KG1 (cell line): ENCODE measurements around the gene IGFL4.

ENCODE experiments used
- DNase-seq: peaks from one replicate; lab custom pipeline; 2025; lab: John Stamatoyannopoulos, UW

Gene IGFL4

GRCh38 chr19:46020819-46021125 lies 20.0 kb downstream of the IGFL4 start:
- no peak for DNase-seq

- no peak for DNase-seq
Observed at GRCh38 chr19:46019270-46019669, 21.5 kb downstream of the IGFL4 start.

- no peak for DNase-seq
Observed at GRCh38 chr19:46018729-46019251, 22.0 kb downstream of the IGFL4 start.

DNA sequence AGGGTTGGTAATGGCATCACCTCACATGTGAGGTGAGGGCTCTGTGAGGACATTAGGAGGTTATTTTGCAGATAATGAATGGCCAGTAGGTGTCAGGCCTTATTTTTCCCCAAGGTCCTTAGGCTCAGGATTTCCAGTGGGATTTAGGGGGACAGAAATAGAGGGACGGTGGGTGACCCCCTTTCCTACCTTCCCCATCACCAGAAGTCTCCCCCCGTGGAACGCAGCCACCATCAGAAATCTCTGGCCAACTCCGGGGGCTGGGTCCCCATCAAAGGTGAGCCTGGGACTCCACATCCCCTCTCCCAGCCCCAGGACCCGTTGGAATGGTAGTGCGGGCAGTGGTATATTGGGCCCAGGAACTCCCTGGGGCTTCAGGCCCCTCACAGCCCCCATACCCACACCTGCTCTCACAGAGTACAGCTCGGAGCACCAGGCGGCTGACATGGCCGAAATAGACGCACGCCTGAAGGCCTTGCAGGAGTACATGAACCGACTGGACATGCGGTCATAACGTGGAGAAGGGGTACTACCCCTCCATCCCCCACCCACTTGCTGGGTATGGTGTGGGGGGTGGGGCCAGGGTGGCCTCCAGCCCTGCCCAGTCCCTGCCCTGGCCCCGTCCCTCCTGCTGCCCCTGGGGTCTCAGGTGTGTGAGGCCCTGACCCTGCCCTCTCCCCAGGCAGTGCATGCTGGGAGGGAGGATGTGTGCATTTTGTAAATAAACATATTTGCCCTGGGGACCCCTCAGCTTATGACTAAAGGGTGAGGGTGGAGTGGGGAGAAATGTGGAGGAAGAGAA lies 22.7 kb downstream of the IGFL4 start:
- no peak for DNase-seq

DNA sequence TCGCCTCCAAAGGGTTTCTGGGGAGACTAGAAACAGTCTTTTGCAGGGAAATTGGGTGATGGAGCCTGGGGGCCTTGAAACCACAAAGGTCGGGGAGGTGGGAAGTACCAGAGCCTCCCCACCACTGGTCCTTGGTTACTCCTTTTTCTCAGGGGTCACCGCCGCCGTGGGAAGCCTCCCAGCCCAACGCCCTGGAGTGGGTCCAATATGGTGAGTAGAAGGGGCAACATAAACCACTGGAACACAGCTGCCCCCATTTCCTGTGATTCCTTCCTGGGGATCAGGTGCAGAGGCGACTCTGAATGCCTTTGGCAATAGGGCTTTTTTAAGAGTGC lies 23.7 kb downstream of the IGFL4 start:
- DNase-seq: no peak

DNA sequence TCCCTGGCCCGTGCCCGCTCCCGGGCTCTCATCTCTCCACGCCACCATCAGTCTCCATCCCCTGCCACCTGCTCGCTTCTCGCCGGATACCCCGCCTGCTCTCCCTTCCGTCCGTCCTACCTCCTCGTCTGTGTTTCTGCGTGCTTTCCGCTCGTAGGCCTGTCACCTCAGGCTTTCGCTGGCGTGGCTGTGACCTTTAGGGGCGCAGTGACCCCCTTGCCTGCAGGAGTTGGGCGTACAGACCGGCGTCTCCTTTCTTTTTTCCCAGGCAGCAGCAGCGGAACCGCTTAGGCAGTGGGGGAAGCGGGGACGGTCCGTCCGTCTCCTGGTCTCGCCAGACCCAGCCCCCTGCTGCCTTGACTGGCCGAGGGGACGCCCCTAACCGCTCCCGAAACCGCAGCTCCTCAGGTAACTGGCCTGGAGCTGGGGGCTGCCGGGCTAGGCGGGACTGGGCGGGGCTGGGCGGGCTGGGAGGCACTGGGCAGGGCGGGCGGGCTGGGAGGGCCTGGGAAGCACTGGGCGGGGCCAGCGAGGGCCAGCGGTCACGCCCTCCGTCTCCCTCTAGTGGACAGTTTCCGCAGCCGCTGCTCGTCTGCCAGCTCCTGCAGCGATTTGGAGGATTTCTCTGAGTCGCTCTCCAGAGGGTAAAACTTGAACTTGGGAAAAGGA lies 24.2 kb downstream of the IGFL4 start:
- DNase-seq: peak; percentile 56

DNA sequence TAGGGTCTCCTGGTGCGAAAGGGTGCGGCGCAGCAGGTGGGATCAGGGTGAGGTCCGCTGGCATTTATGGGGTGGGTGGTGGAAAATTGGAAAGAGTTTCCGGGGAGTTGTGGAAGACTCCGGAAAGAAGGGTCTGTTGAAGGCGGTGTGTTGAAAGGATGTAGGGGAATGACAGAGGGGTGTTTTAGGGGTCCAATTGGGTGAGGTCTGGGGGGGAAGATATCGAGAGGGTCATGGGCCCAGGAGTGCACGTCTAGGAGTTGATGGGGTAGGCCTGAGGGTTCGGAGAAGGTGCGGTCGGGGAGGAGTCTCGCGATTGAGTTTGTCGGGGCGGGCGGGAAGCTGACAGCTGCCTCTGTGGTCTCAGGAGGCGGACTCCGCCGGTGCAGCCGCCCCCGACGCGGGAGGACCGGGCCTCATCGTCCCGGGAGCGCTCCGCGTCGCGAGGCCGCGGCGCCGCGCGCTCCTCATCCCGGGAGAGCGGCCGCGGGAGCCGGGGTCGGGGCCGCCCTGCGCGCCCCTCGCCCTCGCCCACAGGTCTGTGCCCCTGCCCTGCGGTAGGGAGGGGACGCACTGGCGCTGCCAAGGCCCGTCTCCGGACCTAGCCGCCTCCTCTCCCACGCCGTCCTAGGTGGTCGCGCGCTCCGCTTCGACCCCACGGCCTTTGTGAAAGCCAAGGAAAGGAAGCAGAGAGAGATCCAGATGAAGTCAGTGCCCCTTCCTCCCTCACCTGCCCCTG lies 24.9 kb downstream of the IGFL4 start:
- DNase-seq: no peak

DNA sequence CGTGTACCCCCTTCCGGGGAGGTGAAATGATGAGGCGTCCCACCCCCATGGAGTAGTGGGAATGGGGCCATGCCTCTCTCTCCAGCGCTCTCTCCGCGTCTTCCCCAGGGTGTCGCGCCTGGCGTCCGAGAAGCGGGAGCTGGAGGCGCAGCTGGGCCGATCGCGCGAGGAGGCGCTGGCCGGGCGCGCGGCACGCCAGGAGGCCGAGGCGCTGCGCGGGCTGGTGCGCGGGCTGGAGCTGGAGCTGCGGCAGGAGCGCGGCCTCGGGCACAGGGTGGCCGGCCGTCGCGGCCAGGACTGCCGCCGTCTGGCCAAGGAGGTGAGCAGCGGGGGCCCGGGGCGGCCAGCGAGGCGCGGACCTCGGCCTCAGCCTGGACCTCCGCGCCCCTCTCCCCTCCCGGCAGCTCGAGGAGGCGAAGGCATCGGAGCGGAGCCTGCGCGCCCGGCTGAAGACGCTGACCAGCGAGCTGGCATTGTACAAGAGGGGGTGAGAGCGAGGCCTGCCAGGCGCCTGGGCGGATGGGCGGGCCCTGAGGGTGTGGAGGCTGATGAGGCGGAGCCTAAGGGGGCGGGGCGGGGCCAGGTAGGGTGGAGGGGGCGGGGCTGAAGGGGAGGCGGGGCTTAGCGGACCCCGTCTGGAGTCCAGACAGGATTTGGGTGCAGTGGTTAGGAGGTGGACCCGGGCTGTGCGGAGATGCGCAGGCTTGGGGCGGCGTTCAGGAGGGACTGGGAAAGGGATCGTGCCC lies 25.7 kb downstream of the IGFL4 start:
- DNase-seq: no peak

DNA sequence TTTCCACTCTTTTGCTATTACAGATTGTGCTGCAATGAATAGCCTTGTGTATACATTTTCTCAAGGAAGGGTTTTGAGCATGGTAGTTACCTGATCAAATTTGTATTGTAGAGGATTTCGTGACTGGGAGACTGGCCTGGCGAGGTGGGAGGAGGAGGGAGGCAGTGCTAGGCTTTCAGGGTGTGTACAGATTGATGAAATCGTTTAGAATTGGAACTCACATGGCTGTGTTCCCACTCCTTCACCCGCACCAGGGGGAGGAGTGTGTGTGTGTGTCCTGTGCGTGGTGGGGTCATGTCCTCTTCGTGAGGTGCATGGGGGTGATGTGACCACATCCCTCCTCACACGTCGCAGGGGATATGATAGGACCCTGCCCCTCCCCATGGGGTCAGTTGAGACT lies 26.3 kb downstream of the IGFL4 start:
- DNase-seq: no peak

DNA sequence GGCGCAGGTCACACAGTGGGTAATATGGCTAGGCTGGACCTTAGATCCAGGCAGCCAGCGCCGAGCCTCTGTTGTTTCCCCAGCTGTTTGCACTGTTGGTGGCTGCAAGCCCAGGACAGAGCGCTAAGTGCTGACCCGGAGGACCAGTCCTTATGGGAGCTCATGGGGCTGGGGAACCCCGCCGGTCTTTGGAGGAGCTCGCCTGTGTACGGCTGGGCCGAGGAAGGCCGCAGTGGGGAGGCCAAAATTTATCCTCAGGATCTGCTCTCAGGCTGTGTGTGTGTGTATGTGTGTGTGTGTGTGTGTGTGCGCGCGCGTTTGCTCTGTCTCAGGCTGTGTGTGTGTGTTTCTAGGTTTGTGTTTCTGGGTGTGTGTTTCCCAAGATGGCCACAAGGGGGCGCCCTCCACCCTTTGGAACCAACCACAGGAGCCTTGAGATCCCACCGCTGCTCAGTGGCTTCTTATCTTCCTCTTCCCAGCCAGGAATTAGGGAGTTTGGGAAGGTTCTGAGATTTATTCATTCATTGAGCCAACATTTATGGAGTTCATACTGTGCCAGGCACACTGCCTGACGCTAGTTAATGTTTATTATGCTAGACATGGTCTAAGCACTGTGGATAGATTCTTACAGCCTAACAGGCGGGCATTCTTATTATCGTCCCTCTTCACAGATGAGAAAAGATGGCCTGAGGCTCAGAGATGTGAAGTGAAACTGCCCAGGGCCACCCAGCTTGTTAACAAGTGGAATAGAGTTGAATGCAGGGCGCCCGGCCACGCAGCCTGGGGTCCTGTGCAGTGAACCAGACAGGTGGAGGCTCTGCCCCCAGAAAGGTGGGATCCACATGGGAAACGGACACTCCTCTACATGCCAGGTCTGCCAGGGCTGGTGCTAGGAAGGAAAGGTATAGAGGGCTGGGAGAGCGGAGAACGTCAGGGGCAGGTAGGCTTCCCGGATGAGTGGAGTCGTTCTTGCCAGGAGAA lies 31.0 kb downstream of the IGFL4 start:
- DNase-seq: peak; percentile 37

GRCh38 chr19:46006411-46006810 lies 34.4 kb downstream of the IGFL4 start:
- no peak for DNase-seq

DNA sequence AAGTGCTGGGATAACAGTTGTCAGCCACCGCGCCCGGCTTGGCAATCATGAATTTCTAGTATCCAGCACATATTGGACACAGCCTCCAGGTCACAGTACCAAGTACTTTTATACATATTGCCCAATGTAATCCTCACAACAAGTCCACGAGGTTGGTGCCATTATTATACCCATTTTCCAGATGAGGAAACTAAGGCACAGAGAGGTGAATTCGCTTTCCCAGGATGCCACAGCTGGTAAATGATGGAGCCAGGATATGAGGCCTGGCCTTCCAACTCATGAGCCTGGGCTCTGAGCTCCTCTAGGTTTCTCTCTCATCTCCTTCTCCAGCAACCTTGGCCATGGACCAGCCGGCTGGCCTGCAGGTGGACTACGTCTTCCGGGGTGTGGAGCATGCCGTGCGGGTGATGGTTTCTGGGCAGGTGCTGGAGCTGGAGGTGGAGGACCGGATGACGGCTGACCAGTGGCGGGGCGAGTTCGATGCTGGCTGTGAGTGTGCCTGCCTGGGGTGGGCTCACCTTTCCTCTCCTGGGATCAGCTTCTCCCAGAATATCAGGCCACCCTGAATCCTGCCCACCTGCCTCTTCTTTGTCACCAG lies 38.0 kb downstream of the IGFL4 start:
- no peak for DNase-seq

DNA sequence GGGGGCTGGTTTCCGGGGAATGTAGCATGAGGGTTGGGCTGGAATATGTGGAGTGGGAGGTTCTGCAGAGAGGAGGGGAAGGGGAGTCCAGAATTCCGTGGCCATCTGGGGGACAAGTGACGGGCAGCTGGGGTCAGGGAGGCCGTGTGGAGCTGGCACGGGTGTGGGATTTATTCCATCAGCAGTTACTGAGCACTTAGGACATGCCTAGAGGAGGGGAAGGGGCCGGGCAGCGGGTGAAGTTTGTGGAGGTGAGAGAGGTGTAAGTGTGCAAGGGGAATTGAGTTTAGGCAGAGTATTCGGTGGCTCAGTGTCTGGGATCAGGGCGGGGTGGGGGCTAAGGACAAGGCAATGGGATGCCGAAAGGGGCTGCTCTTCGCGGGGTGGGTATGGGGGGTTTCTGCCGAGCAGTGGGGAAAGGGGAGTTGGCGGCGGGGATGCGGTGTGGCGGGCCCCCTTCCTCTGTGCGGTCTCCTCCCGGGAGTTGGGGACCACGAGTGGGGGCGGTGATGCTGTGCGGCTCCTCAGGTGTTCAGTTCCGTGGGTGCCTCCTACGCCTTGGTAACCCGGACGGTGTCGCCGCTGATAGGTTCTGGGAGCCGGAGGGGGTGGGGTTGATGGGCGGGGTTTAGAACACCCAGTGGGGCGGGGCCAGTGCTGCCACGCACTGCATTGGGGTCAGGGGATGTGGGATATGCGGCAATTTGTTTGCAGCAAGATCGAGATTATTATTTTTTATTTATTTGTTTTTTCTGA lies 40.1 kb downstream of the IGFL4 start:
- no peak for DNase-seq

DNA sequence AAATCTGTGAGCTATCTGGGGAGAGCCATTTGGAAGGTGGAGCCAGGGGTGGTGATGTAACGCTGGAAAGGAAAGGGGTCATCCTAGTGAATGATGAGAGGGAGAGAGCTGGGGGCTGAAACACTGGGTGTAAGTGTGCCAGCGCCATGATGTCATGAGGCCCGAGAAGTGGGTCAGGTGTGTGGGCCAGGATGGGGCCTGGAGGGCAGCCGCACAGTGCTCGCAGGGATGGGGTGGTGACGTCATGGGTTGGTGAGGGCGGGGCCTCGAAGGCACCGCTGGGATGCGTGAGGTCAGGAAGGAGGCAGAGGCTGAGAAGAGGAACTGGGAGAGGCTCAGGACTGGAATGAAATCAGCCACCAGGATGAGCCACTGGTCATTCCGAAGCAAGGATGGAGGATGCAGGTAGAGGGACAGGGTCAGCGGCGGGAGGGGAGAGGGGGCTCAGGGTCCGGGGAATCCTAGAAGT lies 41.1 kb downstream of the IGFL4 start:
- DNase-seq: no peak

DNA sequence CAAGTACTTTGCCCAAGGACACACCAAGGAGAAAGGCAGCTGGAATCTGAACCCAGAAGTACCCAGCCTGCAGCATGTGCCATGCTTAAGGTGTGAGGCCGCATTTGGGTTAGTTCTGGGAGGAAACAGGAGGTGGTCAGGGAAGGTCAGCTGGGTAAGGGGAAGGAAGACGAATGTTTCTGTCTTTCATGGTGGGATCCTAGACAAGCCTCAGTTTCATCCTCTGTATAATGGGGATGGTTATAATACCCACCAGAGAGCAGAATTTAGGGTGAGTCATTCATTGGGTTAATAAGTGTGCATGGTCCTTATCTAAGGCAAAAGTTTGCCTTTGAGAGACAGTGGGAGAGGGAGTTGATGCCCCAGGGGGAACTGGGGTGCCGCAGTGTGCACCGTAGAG lies 42.0 kb downstream of the IGFL4 start:
- DNase-seq: no peak

GRCh38 chr19:45996933-45997332 lies 43.9 kb downstream of the IGFL4 start:
- DNase-seq: no peak

DNA sequence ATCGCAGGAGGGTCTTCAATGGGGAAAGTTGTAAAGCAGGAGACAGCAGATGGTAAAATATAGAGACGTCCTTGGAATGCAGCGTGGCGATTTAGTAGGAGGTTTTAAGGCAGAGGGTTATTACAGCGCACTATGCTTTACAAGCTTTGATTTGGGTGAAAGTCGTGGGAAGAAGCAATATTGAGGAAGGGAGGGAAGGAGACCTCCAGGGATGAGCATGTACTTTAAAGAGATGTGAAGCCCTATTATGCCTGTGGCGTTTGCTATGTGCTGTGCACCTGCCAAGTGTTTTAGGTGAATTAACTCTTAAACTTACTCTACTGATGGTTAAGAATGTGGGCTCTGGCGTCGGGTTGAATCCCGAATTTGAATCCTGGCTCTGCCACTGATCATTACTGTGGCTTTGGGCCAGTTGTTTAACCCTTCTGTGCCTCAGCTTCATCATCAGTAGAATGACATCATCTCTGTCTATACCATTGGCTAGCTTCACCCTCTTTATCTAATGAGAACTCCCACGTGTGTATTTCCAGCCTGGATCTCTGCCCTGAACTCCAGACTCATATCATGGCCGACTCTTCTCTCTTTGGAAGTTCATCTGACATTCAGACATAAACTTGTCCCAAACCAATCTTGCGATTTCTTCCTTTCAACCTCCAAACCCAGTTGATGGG lies 45.0 kb downstream of the IGFL4 start:
- peak; percentile 42 for DNase-seq

DNA sequence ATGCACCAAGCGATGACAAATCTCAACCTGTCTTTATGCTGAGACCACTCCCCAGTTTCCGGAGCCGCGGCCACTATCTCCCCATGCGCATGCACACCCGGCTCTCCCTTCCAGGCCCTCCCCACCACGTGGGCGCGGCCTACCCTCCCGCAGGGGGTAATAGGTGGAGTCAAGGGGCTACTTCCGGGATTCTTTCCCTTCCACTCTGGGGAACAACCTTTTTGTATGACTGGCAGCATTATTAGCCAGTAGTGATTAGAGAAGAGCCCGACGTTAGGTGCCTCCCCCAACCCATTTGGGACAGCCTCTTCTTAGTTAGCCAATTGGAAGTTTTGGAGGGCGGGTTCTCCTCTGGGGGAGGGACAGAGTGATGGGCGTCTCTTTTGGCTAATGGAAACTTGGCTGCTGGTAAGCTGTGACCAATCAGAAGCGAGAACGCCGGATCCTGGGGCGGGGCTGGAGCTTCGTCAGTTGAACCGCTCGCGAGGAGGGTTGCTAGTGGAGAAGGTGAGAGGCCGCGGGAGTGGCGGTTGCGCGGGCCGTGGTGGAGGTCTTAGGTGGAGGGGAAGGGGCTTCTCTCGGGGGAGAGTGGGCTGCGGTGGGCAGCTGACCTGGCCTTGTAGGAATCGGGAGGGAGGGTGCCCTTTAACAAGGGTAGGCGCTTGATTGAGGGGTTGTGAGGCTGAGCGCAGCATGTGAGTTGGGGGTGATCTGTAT lies 45.6 kb downstream of the IGFL4 start, which contains the start of gene CCDC61:
Gene CCDC61 (plus strand): TSS at position 470 of the 717 bp plus-strand sequence. CDS start 7,552 bp downstream, outside the sequence.
- peak; percentile 98 for DNase-seq
